Endothelial cell of umbilical vein (primary cell): ENCODE data around the gene APOB. TPM values are rescaled to one million over a fixed set of nuclear protein-coding genes. Genes with fewer than 3 reads are reported as not detected.

Experiments used
- BruUV-seq: library from RNA; stranded (reverse); fragments of 400-500 nt; replicated peaks from 2 replicates; lab custom pipeline; 2021; lab: Mats Ljungman, UMichigan
- CTCF ChIA-PET: fragments of 300-600, 350-600 bp; sonication (Branson Sonifier 250); formaldehyde crosslinking; loops from one replicate; lab custom pipeline; 2021; ENCODE audit warnings: antibody characterized with exemption, inconsistent platforms; lab: Charles Lee
- POLR2A ChIA-PET: fragments of 300-600, 350-600 bp; sonication (Branson Sonifier 250); formaldehyde crosslinking; loops from one replicate; lab custom pipeline; 2021; ENCODE audit warnings: antibody characterized with exemption, inconsistent platforms; lab: Charles Lee
- DNase-seq: peaks from one replicate; pipeline ENCODE4 v3.0.0-alpha.2; 2011; ENCODE audit warnings: low read depth, low spot score
- FAIRE-seq: peaks from 2 replicates; lab custom pipeline; 2011; peaks lifted over from hg19 to GRCh38; lab: Jason Lieb, UNC
- H2AFZ ChIP-seq: 2 replicates; pipeline ENCODE4 v1.6.0; 2012; ENCODE audit warnings: low read depth, low read length, control low read depth, inconsistent platforms
- H3K27ac ChIP-seq: 2 replicates; pipeline ENCODE4 v1.5.1; 2011; ENCODE audit warnings: low read depth, mild to moderate bottlenecking, control low read depth, low read length, moderate library complexity; ENCODE audit not compliant: insufficient read depth
- H3K27me3 ChIP-seq, 2 experiments: 2 replicates each; pipeline versions ENCODE4 v1.6.0 to v1.6.1; 2011; ENCODE audit warnings: low read length in 2 of 2, mixed read lengths in 1 of 2; ENCODE audit not compliant: control insufficient read depth in 2 of 2, insufficient read depth in 2 of 2
- H3K36me3 ChIP-seq, 2 experiments: 2 replicates in 1 of 2; 3 replicates in 1 of 2; pipeline ENCODE4 v1.5.1; 2011; ENCODE audit warnings: low read length in 2 of 2, mild to moderate bottlenecking in 1 of 2, moderate library complexity in 1 of 2; ENCODE audit not compliant: control insufficient read depth in 2 of 2, insufficient read depth in 2 of 2; ENCODE audit errors: extremely low read depth in 1 of 2
- H3K4me1 ChIP-seq: 3 replicates; pipeline ENCODE4 v1.5.1; 2011; ENCODE audit warnings: mild to moderate bottlenecking, low read length; ENCODE audit not compliant: control insufficient read depth, insufficient read depth; ENCODE audit errors: extremely low read depth
- H3K4me2 ChIP-seq: 2 replicates; pipeline ENCODE4 v1.6.1; 2011; ENCODE audit warnings: low read length, control low read depth, mixed read lengths; ENCODE audit not compliant: insufficient read depth
- H3K4me3 ChIP-seq, 3 experiments: fragments of 200-600 bp in 1 of 3; sonication (generic), shearing (Covaris generic) in 1 of 3; replicated peaks in 1 of 3; 2 replicates each; pipeline ENCODE4 v1.5.1; 2011 to 2016; ENCODE audit warnings: control low read depth in 3 of 3, low read length in 3 of 3, mild to moderate bottlenecking in 2 of 3, inconsistent platforms in 1 of 3, low read depth in 1 of 3, moderate library complexity in 1 of 3; ENCODE audit not compliant: insufficient read depth in 1 of 3
- H3K79me2 ChIP-seq: 2 replicates; pipeline ENCODE4 v1.6.0; 2012; ENCODE audit warnings: low read length, inconsistent platforms; ENCODE audit not compliant: control insufficient read depth, insufficient read depth
- H3K9ac ChIP-seq: replicated peaks from 2 replicates; pipeline ENCODE3; 2011; ENCODE audit warnings: low read length, control low read depth; ENCODE audit not compliant: insufficient read depth; ENCODE audit errors: extremely low read depth
- H3K9me1 ChIP-seq: replicated peaks from 3 replicates; pipeline ENCODE4 v1.6.0; 2011; ENCODE audit warnings: mild to moderate bottlenecking, low read length; ENCODE audit not compliant: control insufficient read depth, insufficient read depth; ENCODE audit errors: extremely low read depth
- H3K9me3 ChIP-seq: replicated peaks from 2 replicates; pipeline ENCODE4 v1.5.1; 2012; ENCODE audit warnings: low read length, inconsistent platforms; ENCODE audit not compliant: control insufficient read depth, insufficient read depth
- H4K20me1 ChIP-seq: replicated peaks from 2 replicates; pipeline ENCODE3; 2011; ENCODE audit warnings: mild to moderate bottlenecking, low read length; ENCODE audit not compliant: control insufficient read depth, insufficient read depth; ENCODE audit errors: extremely low read depth
- EZH2 ChIP-seq: IDR thresholded peaks from 2 replicates; pipeline ENCODE4 v1.6.1; 2012; ENCODE audit warnings: borderline replicate concordance, low read depth, mild to moderate bottlenecking, moderate library complexity, low read length, inconsistent platforms; ENCODE audit not compliant: severe bottlenecking
- FOS ChIP-seq: IDR thresholded peaks from 2 replicates; pipeline ENCODE4 v1.6.1; 2011; ENCODE audit warnings: mild to moderate bottlenecking, low read length, moderate library complexity, borderline replicate concordance; ENCODE audit not compliant: insufficient read depth
- GATA2 ChIP-seq: IDR thresholded peaks from 2 replicates; pipeline ENCODE4 v1.7.0; 2011; ENCODE audit warnings: low read depth, mild to moderate bottlenecking, moderate library complexity, mixed read lengths, low read length; ENCODE audit not compliant: insufficient read length, insufficient read depth
- JUN ChIP-seq: IDR thresholded peaks from 2 replicates; pipeline ENCODE4 v1.6.1; 2011; ENCODE audit warnings: borderline replicate concordance, low read depth; ENCODE audit not compliant: insufficient read length, insufficient read depth
- MYC ChIP-seq: IDR thresholded peaks from one replicate; pipeline ENCODE4 v1.6.1; 2011; ENCODE audit warnings: mild to moderate bottlenecking, low read depth, low read length
- POLR2A ChIP-seq: IDR thresholded peaks from 2 replicates; pipeline ENCODE4 v1.6.1; 2012; ENCODE audit warnings: low read depth, mild to moderate bottlenecking, control low read depth, low read length
- POLR2AphosphoS5 ChIP-seq: IDR thresholded peaks from 2 replicates; pipeline ENCODE4 v1.6.1; 2012; ENCODE audit warnings: low read depth, mild to moderate bottlenecking, control low read depth, low read length, moderate library complexity; ENCODE audit not compliant: insufficient read depth
- dilution Hi-C: fragments of 300-500 bp; cut with MboI; formaldehyde crosslinking; loops from one replicate; pipeline ENCODE4 v1.15.0; 2019; ENCODE audit warnings: low sequenced_read_pairs; ENCODE audit not compliant: extremely low pct_ligation_motif_present
- intact Hi-C: fragments of 100-400 bp; cut with micrococcal nuclease; formaldehyde crosslinking; loops from one replicate; pipeline ENCODE4 v1.10.0; 2022
- polyA plus RNA-seq, 4 experiments: library from polyadenylated mRNA; depleted of rRNA in 3 of 4; stranded (reverse) in 3 of 4; unstranded in 1 of 4; fragments of >200 nt; gene quantifications; 2 replicates each; pipeline versions ENCODE4 v1.2.1 to v1.2.3, GENCODE V29; 2011 to 2012; ENCODE audit warnings: missing spikeins in 1 of 4
- total RNA-seq: library from RNA; stranded (reverse); gene quantifications from 2 replicates; pipeline ENCODE4 v1.2.3, GENCODE V29; 2021
- TF ChIP-seq, protein P1 (sequence below), 2 donors: IDR thresholded peaks; 1 replicate in 1 of 2; 2 replicates in 1 of 2; pipeline ENCODE4 v1.5.1; 2011; ENCODE audit warnings: low read length in 2 of 2, mild to moderate bottlenecking in 2 of 2, moderate library complexity in 2 of 2, control low read depth in 1 of 2, inconsistent platforms in 1 of 2, low read depth in 1 of 2; ENCODE audit not compliant: insufficient read depth in 1 of 2; ENCODE audit errors: extremely low read depth in 1 of 2
- TF ChIP-seq, protein P2 (sequence below): IDR thresholded peaks from 2 replicates; pipeline ENCODE4 v1.6.1; 2011; ENCODE audit not compliant: insufficient read depth, insufficient read length

APOB gene
- total and polyA plus RNA-seq, 2 donors (not counting 3 experiments of a cell fraction or from before 2014, with no cell fraction given) = 0.07 to 0.09 TPM

GRCh38 chr2:21015281-21015645 lies 28.6 kb downstream of the APOB start:
- BruUV-seq = no TSS peak
- no peak for FAIRE-seq
- dilution Hi-C loops (no loop called here), intact Hi-C loops (no loop called here)
- no peaks in the 10 kb centered on the region for H4K20me1 ChIP-seq
- POLR2A ChIA-PET = no interaction called here
- no peak for DNase-seq
- H3K79me2 ChIP-seq = no peaks in the 10 kb centered on the region
- H3K9ac ChIP-seq = no peak overlapping the region
- no peak overlapping the region for H3K27ac ChIP-seq
- H3K4me2 ChIP-seq = no peak overlapping the region
- TF ChIP-seq POLR2AphosphoS5 (no peak), GATA2 (no peak), FOS (no peak), MYC (no peak), POLR2A (no peak), EZH2 (no peak), JUN (no peak)
- TF ChIP-seq, protein P1, sequence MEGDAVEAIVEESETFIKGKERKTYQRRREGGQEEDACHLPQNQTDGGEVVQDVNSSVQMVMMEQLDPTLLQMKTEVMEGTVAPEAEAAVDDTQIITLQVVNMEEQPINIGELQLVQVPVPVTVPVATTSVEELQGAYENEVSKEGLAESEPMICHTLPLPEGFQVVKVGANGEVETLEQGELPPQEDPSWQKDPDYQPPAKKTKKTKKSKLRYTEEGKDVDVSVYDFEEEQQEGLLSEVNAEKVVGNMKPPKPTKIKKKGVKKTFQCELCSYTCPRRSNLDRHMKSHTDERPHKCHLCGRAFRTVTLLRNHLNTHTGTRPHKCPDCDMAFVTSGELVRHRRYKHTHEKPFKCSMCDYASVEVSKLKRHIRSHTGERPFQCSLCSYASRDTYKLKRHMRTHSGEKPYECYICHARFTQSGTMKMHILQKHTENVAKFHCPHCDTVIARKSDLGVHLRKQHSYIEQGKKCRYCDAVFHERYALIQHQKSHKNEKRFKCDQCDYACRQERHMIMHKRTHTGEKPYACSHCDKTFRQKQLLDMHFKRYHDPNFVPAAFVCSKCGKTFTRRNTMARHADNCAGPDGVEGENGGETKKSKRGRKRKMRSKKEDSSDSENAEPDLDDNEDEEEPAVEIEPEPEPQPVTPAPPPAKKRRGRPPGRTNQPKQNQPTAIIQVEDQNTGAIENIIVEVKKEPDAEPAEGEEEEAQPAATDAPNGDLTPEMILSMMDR (IDR thresholded peaks at IDR 0.05; ENCODE audit: extremely low read depth in 1 of 2, insufficient read depth in 1 of 2, low read depth in 1 of 2, low read length in 2 of 2) = no peak
- TF ChIP-seq, protein P2, sequence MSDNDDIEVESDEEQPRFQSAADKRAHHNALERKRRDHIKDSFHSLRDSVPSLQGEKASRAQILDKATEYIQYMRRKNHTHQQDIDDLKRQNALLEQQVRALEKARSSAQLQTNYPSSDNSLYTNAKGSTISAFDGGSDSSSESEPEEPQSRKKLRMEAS = no peak
- H2AFZ ChIP-seq = no peak overlapping the region
- no peak overlapping the region for H3K4me3 ChIP-seq
- H3K27me3 ChIP-seq = no peaks in the 10 kb centered on the region
- no peaks in the 10 kb centered on the region for H3K9me1 ChIP-seq
- no peaks in the 10 kb centered on the region for H3K9me3 ChIP-seq
- CTCF ChIA-PET = no interaction called here
- no peaks in the 10 kb centered on the region for H3K4me1 ChIP-seq
- H3K36me3 ChIP-seq = no peaks in the 10 kb centered on the region
